Measurements from ENCODE around the gene G6PC1.
"Not testable (repeated sequence)": the region's sequence is repeated elsewhere in the genome, so short reads cannot be mapped to it uniquely, and the experiment has no call there.

- TF ChIP-seq, protein P1, sequence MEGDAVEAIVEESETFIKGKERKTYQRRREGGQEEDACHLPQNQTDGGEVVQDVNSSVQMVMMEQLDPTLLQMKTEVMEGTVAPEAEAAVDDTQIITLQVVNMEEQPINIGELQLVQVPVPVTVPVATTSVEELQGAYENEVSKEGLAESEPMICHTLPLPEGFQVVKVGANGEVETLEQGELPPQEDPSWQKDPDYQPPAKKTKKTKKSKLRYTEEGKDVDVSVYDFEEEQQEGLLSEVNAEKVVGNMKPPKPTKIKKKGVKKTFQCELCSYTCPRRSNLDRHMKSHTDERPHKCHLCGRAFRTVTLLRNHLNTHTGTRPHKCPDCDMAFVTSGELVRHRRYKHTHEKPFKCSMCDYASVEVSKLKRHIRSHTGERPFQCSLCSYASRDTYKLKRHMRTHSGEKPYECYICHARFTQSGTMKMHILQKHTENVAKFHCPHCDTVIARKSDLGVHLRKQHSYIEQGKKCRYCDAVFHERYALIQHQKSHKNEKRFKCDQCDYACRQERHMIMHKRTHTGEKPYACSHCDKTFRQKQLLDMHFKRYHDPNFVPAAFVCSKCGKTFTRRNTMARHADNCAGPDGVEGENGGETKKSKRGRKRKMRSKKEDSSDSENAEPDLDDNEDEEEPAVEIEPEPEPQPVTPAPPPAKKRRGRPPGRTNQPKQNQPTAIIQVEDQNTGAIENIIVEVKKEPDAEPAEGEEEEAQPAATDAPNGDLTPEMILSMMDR (IDR thresholded peaks at IDR 0.05): not testable (repeated sequence)
- TF ChIP-seq EZH2 (IDR thresholded peaks at IDR 0.05): not testable (repeated sequence)
Observed at GRCh38 chr17:42899981-42900380, 618 bp upstream of the G6PC1 start.
